Articular chondrocyte of knee joint (primary cell): ENCODE results near the gene MSL1. TPM values are rescaled to one million over a fixed set of nuclear protein-coding genes. Genes with fewer than 3 reads are reported as not detected.

Experiments used
- total RNA-seq: library from RNA; depleted of rRNA; stranded (reverse); fragments of >200 nt; gene quantifications from 2 replicates; pipeline ENCODE4 v1.2.3, GENCODE V29; 2012

The MSL1 gene, protein sequence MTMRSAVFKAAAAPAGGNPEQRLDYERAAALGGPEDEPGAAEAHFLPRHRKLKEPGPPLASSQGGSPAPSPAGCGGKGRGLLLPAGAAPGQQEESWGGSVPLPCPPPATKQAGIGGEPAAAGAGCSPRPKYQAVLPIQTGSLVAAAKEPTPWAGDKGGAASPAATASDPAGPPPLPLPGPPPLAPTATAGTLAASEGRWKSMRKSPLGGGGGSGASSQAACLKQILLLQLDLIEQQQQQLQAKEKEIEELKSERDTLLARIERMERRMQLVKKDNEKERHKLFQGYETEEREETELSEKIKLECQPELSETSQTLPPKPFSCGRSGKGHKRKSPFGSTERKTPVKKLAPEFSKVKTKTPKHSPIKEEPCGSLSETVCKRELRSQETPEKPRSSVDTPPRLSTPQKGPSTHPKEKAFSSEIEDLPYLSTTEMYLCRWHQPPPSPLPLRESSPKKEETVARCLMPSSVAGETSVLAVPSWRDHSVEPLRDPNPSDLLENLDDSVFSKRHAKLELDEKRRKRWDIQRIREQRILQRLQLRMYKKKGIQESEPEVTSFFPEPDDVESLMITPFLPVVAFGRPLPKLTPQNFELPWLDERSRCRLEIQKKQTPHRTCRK
- 55.7 and 60.1 TPM in 2 replicates for total RNA-seq

DNA sequence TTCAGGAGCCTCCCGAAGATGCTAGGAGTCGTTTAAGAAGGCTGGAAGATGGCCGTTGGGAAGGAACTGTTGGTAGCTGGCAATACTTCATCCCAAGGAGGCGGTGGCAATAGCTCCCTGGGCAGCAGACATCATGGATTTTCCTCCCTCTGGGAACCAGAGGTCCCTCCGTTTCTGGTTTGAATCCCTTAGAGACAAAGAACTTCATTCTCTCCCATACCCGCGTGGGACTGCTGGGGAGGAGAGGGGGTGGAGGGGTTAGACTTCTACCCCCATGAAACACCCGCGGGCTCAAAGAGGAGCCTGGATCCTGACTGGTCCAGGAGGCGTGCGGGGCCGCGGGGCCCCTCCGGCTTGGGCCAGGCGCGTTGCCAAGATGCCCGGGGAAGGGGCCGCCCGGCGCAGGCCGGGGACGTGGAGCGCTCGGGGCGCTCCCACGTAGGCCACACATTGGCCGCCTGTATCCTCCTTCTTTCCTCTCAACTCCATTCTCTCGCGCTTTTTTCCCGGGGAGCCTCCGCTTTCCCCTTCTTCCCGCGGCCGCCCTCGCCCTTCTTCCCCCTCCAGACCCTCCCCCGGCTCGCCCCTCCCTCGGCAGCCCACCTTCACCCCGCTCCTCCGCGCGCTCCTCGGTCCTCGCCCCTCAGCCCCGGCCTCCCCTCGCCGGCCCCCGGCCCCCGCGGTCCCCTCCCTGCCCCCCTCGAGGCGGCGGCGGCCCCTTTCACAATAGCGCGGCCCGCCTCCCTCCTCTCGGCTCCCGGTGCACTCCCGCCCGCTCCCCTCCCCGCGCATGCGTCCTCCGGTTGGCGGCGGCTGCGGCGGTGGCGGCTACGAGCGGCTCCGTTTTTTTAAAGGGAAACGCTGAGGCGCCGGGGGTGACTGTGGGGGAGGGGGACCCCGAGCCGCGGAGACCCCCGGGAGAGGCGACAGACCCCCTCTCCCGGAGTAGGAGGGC lies at the start of gene MSL1:
MSL1 (plus strand) TSS at position 791 of the 955 bp plus-strand sequence. CDS start 642 bp downstream, outside the sequence.

DNA sequence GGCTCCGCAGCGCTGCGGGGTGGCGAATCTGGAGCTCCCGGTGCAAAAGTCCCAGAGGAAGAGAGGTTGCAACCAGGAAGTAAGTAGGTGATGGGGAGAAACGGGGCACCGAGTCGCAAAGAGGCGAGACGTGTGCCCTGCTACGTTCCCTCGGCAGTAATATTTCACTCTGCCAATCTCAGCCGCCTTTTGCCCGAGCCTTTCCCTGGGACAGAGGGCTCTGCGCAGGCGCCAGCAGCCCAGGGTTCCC lies 21.4 kb upstream of the MSL1 start, which contains the start of gene NR1D1:
NR1D1 (minus strand) TSS at position 171 of the 250 bp plus-strand sequence. CDS start 495 bp downstream, outside the sequence.

DNA sequence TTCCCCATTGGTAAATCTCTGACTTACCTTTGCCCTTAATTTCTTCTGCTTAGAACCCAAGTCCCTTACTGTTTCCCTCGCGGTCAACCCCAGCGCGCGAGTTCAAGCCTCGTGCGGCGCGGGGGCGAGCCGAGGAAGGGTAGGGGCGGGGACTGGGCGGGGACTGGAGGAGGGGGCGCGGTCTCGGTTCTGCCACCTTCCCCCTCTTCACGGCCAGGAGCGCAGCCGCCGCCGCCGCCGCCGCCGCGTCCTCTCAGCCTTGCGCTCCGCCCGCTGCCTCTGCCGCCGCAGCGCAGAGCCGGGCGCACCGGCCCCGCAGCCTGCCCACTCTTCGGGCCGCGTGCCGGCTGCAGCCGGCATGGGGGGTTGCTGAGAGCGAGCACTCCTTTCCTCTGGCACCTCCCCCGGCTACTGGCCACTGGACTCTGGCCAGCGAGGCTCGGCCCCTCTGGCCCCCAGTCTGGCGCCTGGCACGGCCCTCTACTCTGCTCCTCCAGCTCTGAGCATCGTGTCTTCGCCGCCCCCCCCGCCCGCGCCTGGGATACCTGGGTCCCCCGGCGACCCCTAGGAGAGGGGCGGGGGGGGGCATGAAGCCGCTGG lies 55.6 kb downstream of the MSL1 start, which contains the start of gene RAPGEFL1:
RAPGEFL1 (plus strand) TSS at position 196 of the 600 bp plus-strand sequence; CDS start at position 588, 392 bp downstream.

Other genes with a start within 250 kb of the MSL1 start
- gene GSDMB, start 203.3 kb upstream of the MSL1 start, total RNA-seq, result 6.1 and 6.4 TPM in 2 replicates
- gene ORMDL3, start 194.4 kb upstream of the MSL1 start, total RNA-seq, result 40.1 and 42.3 TPM in 2 replicates
- not detected in 2 replicates for gene LRRC3C, start 194.2 kb upstream of the MSL1 start, total RNA-seq
- 0.22 and 0.39 TPM in 2 replicates for gene GSDMA, start 159.0 kb upstream of the MSL1 start, total RNA-seq
- gene PSMD3, start 141.2 kb upstream of the MSL1 start, total RNA-seq, result 81.7 and 99.6 TPM in 2 replicates
- gene CSF3, start 106.5 kb upstream of the MSL1 start, total RNA-seq, result not detected in 2 replicates
- 44.7 and 50.5 TPM in 2 replicates for gene MED24, start 67.6 kb upstream of the MSL1 start, total RNA-seq
- gene THRA, start 59.0 kb upstream of the MSL1 start, total RNA-seq, result 24.0 and 26.2 TPM in 2 replicates
- 4.0 and 4.8 TPM in 2 replicates for gene NR1D1, start 21.4 kb upstream of the MSL1 start, total RNA-seq
- gene CASC3, start 18.6 kb downstream of the MSL1 start, total RNA-seq, result 42.3 and 48.6 TPM in 2 replicates
- 1.9 and 2.0 TPM in 2 replicates for gene RAPGEFL1, start 55.5 kb downstream of the MSL1 start, total RNA-seq
- 13.1 and 14.4 TPM in 2 replicates for gene WIPF2, start 97.3 kb downstream of the MSL1 start, total RNA-seq
- gene CDC6, start 165.9 kb downstream of the MSL1 start, total RNA-seq, result 14.0 and 20.1 TPM in 2 replicates
- 33.1 and 38.3 TPM in 2 replicates for gene RARA, start 187.2 kb downstream of the MSL1 start, total RNA-seq
- gene GJD3, start 242.8 kb downstream of the MSL1 start, total RNA-seq, result 1.5 and 2.9 TPM in 2 replicates